Right cardiac atrium (tissue), 5 donors: ENCODE measurements around the gene LRP3. TPM values are rescaled to one million over a fixed set of nuclear protein-coding genes. Genes with fewer than 3 reads are reported as not detected.
A peak's percentile ranks its signal among the peaks of the same experiment; 100 is the strongest.
"Not testable (repeated sequence)": the region's sequence is repeated elsewhere in the genome, so short reads cannot be mapped to it uniquely, and the experiment has no call there.

ENCODE experiments used
- ATAC-seq, 2 donors: fragments of 200-7000 bp; cut with Tn5 transposase; one replicate each; pipeline versions ENCODE4 v1.8.0 to v1.9.1; 2020; ENCODE audit warnings: moderate library complexity in 2 of 2, mild to moderate bottlenecking in 1 of 2
- DNase-seq, 3 donors: peaks; one replicate each; pipeline ENCODE4 v3.0.0-alpha.2; 2020
- H3K27ac ChIP-seq: one replicate; pipeline ENCODE4 v1.5.1; 2013; ENCODE audit warnings: mild to moderate bottlenecking, low read length, control low read depth, moderate library complexity
- H3K27me3 ChIP-seq: one replicate; pipeline ENCODE4 v1.6.1; 2013; ENCODE audit not compliant: control insufficient read depth, insufficient read depth
- H3K4me1 ChIP-seq: one replicate; pipeline ENCODE4 v1.6.1; 2013; ENCODE audit warnings: low read length; ENCODE audit not compliant: control insufficient read depth, insufficient read depth
- H3K4me3 ChIP-seq: one replicate; pipeline ENCODE4 v1.5.1; 2013; ENCODE audit warnings: low read length, control low read depth
- H3K9me3 ChIP-seq: one replicate; pipeline ENCODE4 v1.6.1; 2013; ENCODE audit warnings: low read length; ENCODE audit not compliant: control insufficient read depth
- WGBS: extraction: QIAGEN DNeasy Blood & Tissue Kit; methylation state at CpG from one replicate; pipeline ENCODE4 v1.1.7; 2013; 5-methylcytosine and 5-hydroxymethylcytosine counted together
- intact Hi-C, 4 donors: fragments of 100-400 bp; cut with DNase I; formaldehyde crosslinking; loops; one replicate each; pipeline versions ENCODE4 v1.11.0 to v1.14.0; 2022 to 2023
- polyA plus RNA-seq: library from polyadenylated mRNA; stranded (reverse); fragments of 200-250 nt; gene quantifications from one replicate; pipeline ENCODE4 v1.2.3, GENCODE V29; 2013
- total RNA-seq, 4 donors: library from RNA; stranded (reverse); fragmentation: NEBNext Ultra II Directional; extraction: Animal tissue kit (Norgen Biotek cat#: 25700); gene quantifications; one replicate each; pipeline ENCODE4 v1.2.1, GENCODE V29; 2021
- donor health status: healthy with polysubstance abuse.
- donor health status: DM: no; HTN: yes; CAD: no.
- donor health status: DM: no; HTN: no; CAD: no.
- donor health status: DM: no; HTN: yes; CAD: no; lungs with severe emphysema.
- donor health status: DM: yes; HTN: yes; CAD: no.

Gene LRP3
- total and polyA plus RNA-seq, 5 donors = 13.2 to 20.7 (median 14.8) TPM

- DNase-seq (peak in 2 of 3 donors; percentile 12 to 19), ATAC-seq (no peak)
- Histone ChIP-seq H3K4me1 (no peaks in the 10 kb centered on the region), H3K4me3 (no peak overlapping the region), H3K9me3 (no peaks in the 10 kb centered on the region), H3K27me3 (no peaks in the 10 kb centered on the region), H3K27ac (no peak overlapping the region)
- intact Hi-C loops = no loop called here
- WGBS = 81% methylated on average over 9 of the region's 9 CpGs
Measured at GRCh38 chr19:33220735-33221134, 26.6 kb downstream of the LRP3 start.

DNA sequence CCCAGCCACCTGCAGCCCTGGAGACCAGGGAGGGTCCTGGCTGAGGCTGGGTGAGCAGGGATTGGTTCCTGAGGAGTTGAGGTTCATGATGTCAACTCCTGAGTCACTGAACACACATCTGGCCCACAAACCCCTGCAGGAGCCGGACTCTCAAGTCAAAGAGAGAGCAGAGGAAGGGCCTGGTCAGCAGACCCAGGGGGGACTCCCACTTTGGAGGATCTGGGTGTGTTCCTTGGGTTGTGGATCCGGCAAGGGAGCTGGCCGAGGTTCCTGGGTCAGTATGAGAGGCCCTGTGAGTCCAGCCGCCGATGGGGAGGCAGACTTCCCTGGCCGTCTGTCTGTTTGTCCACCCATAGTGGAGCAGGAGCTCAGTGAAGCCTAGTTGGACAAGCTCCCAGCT is 27.5 kb downstream of the LRP3 start:
- ATAC-seq (no peak), DNase-seq (peak in 2 of 3 donors; percentile 6 to 25)
- Histone ChIP-seq H3K4me1 (no peaks in the 10 kb centered on the region), H3K27me3 (no peaks in the 10 kb centered on the region), H3K9me3 (no peaks in the 10 kb centered on the region), H3K4me3 (no peak overlapping the region), H3K27ac (no peak overlapping the region)
- intact Hi-C loops = no loop called here
- 62% methylated on average over 6 of the region's 6 CpGs for WGBS

- ATAC-seq, H3K4me3 ChIP-seq, DNase-seq, H3K9me3 ChIP-seq, H3K27me3 ChIP-seq, H3K27ac ChIP-seq, intact Hi-C loops, H3K4me1 ChIP-seq: not testable (repeated sequence)
- WGBS = 88% methylated on average over 2 of the region's 2 CpGs
Measured at GRCh38 chr19:33222255-33222654, 28.1 kb downstream of the LRP3 start.

DNA sequence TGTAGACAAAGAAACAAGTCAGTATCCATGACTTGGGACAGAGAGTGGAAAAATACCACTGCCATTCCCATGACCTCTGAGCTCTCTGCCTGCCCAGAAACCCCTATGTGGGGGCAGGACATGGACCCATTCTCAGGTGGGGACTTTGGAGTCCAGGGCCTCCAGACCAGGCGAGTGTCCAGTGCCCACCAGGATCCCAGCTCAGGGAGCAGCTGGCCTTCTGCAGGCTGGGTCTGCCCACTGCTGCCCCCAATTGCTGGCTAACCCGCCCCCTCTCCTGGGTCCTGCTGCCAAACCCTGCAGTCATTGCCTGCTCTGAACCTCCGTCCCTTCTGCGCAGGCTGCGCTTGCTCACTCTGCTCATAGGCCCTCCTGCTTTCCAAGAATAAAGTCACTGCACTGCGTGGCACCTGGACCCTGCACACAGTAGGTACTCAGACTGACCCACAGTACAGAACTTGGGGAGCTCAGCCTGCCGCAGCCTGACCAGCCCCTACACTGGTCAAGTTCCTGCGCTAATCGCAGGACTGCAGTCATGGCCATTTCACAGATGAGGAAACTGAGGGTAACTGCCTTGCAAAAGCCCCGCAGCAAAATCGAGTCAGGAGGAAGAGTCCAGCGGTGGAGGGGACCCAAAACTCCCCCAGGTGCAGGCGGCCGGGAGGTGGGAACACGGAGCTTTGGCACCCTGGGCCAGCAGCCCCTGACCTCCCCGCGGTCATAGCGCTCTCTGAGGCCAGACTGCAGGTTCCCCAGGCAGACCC is 30.7 kb downstream of the LRP3 start:
- Histone ChIP-seq H3K27me3 (no peaks in the 10 kb centered on the region), H3K27ac (no peak overlapping the region), H3K4me3 (no peak overlapping the region), H3K4me1 (no peaks in the 10 kb centered on the region), H3K9me3 (peaks cover 5% of the 10 kb centered on the region)
- WGBS = 50% methylated on average over 18 of the region's 18 CpGs
- intact Hi-C loops = no loop called here
- no peak for ATAC-seq
- peak in 2 of 3 donors; percentile 13 to 36 for DNase-seq

- peak in 1 of 2 donors; percentile 33 for ATAC-seq
- intact Hi-C loops = no loop called here
- WGBS = 2% methylated on average over 62 of the region's 62 CpGs
- Histone ChIP-seq H3K27ac (no peak within 1 kb of the TSS), H3K4me1 (no peaks in the 10 kb centered on the region), H3K4me3 (peak within 1 kb of the TSS; percentile 24), H3K9me3 (peaks cover 5% of the 10 kb centered on the region), H3K27me3 (no peaks in the 10 kb centered on the region)
- peak in 2 of 3 donors; percentile 41 to 43 for DNase-seq
Measured at GRCh38 chr19:33225458-33225926, 31.4 kb downstream of the LRP3 start, which contains the start of gene SLC7A10. Gene SLC7A10 (minus strand): TSS chr19:33225850. CDS start chr19:33225703, 147 bp downstream.

DNA sequence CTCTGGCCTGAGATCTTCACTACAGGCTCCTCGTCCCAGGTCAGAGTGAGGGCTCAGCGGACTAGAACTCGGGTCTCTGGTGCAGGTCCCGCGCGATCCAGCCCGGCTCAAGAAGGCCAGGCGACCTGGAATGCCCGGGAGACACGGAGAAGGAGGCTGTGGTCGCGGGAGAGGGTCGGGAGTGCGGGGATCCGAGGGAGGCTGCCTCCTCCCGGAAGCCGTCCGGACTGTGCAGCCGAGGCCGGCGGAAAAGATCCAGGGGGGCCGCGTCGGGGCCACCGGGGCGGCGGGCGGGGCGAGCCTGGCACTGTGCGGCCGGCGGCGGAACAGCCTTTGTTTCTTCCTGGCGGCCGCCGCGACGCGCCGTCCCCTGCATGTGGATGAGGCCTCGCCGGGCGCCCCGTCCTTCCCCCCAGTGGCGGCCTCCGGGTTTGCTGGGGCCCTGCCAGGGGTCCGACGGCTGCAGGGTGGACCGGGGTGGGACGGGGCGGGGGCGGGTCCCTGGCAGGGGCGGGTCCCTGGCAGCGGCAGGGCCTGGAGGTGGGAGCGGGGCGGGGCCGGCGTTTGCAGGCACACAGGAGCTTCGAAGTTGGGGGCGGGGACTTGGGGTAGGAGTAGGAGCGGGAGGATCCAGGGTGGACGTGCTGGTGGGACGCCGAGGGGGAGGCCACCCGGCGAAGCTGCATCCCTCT is 32.6 kb downstream of the LRP3 start:
- intact Hi-C loops = no loop called here
- Histone ChIP-seq H3K4me1 (no peaks in the 10 kb centered on the region), H3K27me3 (no peaks in the 10 kb centered on the region), H3K4me3 (peak overlapping the region; percentile 24), H3K27ac (no peak overlapping the region), H3K9me3 (peaks cover 5% of the 10 kb centered on the region)
- WGBS = 3% methylated on average over 66 of the region's 66 CpGs
- ATAC-seq (peak; percentile 15 to 54), DNase-seq (peak in 1 of 3 donors; percentile 56)

GRCh38 chr19:33227242-33227650 is 33.1 kb downstream of the LRP3 start:
- H3K4me1 ChIP-seq = no peaks in the 10 kb centered on the region
- H3K9me3 ChIP-seq = peaks cover 5% of the 10 kb centered on the region
- H3K27ac ChIP-seq = no peak overlapping the region
- DNase-seq (no peak), ATAC-seq (peak in 1 of 2 donors; percentile 7)
- H3K27me3 ChIP-seq = no peaks in the 10 kb centered on the region
- H3K4me3 ChIP-seq = no peak overlapping the region
- 25% methylated on average over 18 of the region's 18 CpGs for WGBS
- intact Hi-C loops = no loop called here

GRCh38 chr19:33227870-33228599 is 33.9 kb downstream of the LRP3 start:
- ATAC-seq (no peak), DNase-seq (no peak)
- intact Hi-C loops = no loop called here
- H3K27ac ChIP-seq = no peak overlapping the region
- H3K27me3 ChIP-seq = no peaks in the 10 kb centered on the region
- H3K4me1 ChIP-seq = no peaks in the 10 kb centered on the region
- 90% methylated on average over 1 of the region's 1 CpG for WGBS
- H3K9me3 ChIP-seq = peaks cover 5% of the 10 kb centered on the region
- H3K4me3 ChIP-seq = no peak overlapping the region

- no peak overlapping the region for H3K4me3 ChIP-seq
- no peak for ATAC-seq
- peaks cover 5% of the 10 kb centered on the region for H3K9me3 ChIP-seq
- no peaks in the 10 kb centered on the region for H3K27me3 ChIP-seq
- WGBS = 83% methylated on average over 5 of the region's 5 CpGs
- no peak overlapping the region for H3K27ac ChIP-seq
- H3K4me1 ChIP-seq = no peaks in the 10 kb centered on the region
- intact Hi-C loops = loop anchor here in 2 of 4 donors (5.0 to 10.0 kb wide), 2 partner anchors 537 to 545 kb away; no protein-coding TSS in a partner anchor
- DNase-seq = peak in 1 of 3 donors; percentile 4
Measured at GRCh38 chr19:33229962-33230361, 35.8 kb downstream of the LRP3 start.

- H3K4me1 ChIP-seq = no peaks in the 10 kb centered on the region
- ATAC-seq (no peak), DNase-seq (no peak)
- intact Hi-C loops = loop anchor here in 2 of 4 donors (5.0 to 10.0 kb wide), 2 partner anchors 536 to 543 kb away; no protein-coding TSS in a partner anchor
- 66% methylated on average over 5 of the region's 5 CpGs for WGBS
- H3K9me3 ChIP-seq = peaks cover 5% of the 10 kb centered on the region
- H3K27me3 ChIP-seq = no peaks in the 10 kb centered on the region
- no peak overlapping the region for H3K4me3 ChIP-seq
- no peak overlapping the region for H3K27ac ChIP-seq
Measured at GRCh38 chr19:33231511-33231910, 37.4 kb downstream of the LRP3 start.
